HEK293T (cell line): Measurements from ENCODE around the gene PPIA.

Experiments used
- BHLHE40 ChIP-seq: fragments of 450-650 bp; IDR thresholded peaks from 2 replicates; pipeline ENCODE4 v1.6.1; 2016; ENCODE audit warnings: mild to moderate bottlenecking, moderate library complexity, borderline replicate concordance
- CTBP1 ChIP-seq: fragments of 450-650 bp; IDR thresholded peaks from 2 replicates; pipeline ENCODE4 v1.6.1; 2016; ENCODE audit warnings: borderline replicate concordance
- LEF1 ChIP-seq: fragments of 450-650 bp; IDR thresholded peaks from 2 replicates; pipeline ENCODE4 v1.6.1; 2017; ENCODE audit warnings: mild to moderate bottlenecking, borderline replicate concordance
- NFRKB ChIP-seq: fragments of 450-650 bp; IDR thresholded peaks from 2 replicates; pipeline ENCODE4 v1.6.1; 2016; ENCODE audit warnings: mild to moderate bottlenecking, moderate library complexity
- PKNOX1 ChIP-seq: fragments of 450-650 bp; IDR thresholded peaks from 2 replicates; pipeline ENCODE4 v1.6.1; 2016
- SP1 ChIP-seq: fragments of 450-650 bp; IDR thresholded peaks from 2 replicates; pipeline ENCODE4 v1.6.1; 2017
- SUZ12 ChIP-seq: fragments of 450-650 bp; IDR thresholded peaks from 2 replicates; pipeline ENCODE4 v1.6.1; 2016; ENCODE audit warnings: mild to moderate bottlenecking
- TARDBP ChIP-seq: fragments of 450-650 bp; IDR thresholded peaks from 2 replicates; pipeline ENCODE4 v1.6.1; 2016

GRCh38 chr7:44762726-44763522, 33.6 kb upstream of the PPIA start:
- no peak for TF ChIP-seq CTBP1
- TF ChIP-seq PKNOX1, result no peak
- TF ChIP-seq TARDBP, result no peak
- no peak for TF ChIP-seq NFRKB
- TF ChIP-seq SUZ12, result no peak
- no peak for TF ChIP-seq LEF1
- no peak for TF ChIP-seq BHLHE40
- TF ChIP-seq SP1, result no peak
